ENCODE measurements around the gene LZIC.

Gene LZIC

DNA sequence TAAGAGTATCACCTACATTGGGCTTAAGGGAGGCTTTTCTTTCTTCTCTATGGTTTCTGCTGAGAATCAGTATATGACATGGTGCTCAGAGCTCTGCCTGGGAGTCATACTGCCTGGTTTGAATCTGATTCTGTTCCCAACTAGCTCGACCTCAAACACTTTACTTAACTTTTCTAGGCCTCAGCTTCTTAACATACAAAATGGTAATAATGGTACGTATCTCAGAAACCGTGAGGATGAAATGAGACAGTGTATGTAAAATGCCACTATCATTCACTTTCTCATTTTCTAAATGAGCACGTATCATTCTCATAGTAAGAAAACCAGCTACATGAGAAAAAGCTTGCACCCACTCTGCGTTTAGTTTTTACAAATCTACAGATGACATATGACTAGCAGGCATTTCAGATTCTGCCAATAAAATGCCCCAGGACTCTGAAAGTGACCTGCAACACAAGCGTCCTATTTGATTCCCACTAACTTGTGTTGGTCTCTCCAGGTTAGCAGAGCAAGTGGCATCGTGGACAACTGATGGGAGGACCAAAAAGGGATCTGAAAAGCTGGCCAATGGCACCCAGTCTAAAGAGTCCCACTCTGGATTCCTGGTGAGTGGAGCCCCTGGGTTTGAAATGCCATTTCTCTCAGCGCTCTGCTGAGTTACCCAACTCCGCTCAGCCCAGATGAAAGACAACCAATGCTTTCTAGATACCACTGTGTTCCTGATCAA, 39.2 kb downstream of the LZIC start:
- Histone ChIP-seq H2AFZ (ENCODE audit: low read length) (no peak overlapping the region), H3K4me1 (ENCODE audit: insufficient read depth, low read length, poor library complexity, severe bottlenecking) (peaks cover 20% of the 10 kb centered on the region), H4K20me1 (ENCODE audit: insufficient read depth, low read length, poor library complexity, severe bottlenecking) (peaks cover 5% of the 10 kb centered on the region), H3K79me2 (ENCODE audit: insufficient read depth, low read length) (peaks cover 17% of the 10 kb centered on the region), H3K4me2 (ENCODE audit: low read depth, low read length, poor library complexity, severe bottlenecking) (no peak overlapping the region), H3K4me3 (ENCODE audit: low read length, poor library complexity, severe bottlenecking) (no peak overlapping the region), H3K9ac (ENCODE audit: low read depth, low read length, poor library complexity, severe bottlenecking) (no peak overlapping the region), H3K36me3 (ENCODE audit: insufficient read depth, low read length) (no peaks in the 10 kb centered on the region), H3K9me2 (replicated peaks; ENCODE audit: low read depth, low read length) (no peaks in the 10 kb centered on the region), H3K9me3 (ENCODE audit: insufficient read depth, low read depth, low read length) (no peaks in the 10 kb centered on the region), H3F3A (ENCODE audit: low read depth) (no peaks in the 10 kb centered on the region), H3K27me3 (ENCODE audit: insufficient read depth, low read length, poor library complexity, severe bottlenecking) (no peaks in the 10 kb centered on the region)
- TF ChIP-seq, protein P1, sequence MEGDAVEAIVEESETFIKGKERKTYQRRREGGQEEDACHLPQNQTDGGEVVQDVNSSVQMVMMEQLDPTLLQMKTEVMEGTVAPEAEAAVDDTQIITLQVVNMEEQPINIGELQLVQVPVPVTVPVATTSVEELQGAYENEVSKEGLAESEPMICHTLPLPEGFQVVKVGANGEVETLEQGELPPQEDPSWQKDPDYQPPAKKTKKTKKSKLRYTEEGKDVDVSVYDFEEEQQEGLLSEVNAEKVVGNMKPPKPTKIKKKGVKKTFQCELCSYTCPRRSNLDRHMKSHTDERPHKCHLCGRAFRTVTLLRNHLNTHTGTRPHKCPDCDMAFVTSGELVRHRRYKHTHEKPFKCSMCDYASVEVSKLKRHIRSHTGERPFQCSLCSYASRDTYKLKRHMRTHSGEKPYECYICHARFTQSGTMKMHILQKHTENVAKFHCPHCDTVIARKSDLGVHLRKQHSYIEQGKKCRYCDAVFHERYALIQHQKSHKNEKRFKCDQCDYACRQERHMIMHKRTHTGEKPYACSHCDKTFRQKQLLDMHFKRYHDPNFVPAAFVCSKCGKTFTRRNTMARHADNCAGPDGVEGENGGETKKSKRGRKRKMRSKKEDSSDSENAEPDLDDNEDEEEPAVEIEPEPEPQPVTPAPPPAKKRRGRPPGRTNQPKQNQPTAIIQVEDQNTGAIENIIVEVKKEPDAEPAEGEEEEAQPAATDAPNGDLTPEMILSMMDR (conservative IDR thresholded peaks at IDR 0.05; ENCODE audit: low read length) = no peak
- no peak for TF ChIP-seq EZH2phosphoT487 (IDR thresholded peaks at IDR 0.05; ENCODE audit: borderline replicate concordance)

DNA sequence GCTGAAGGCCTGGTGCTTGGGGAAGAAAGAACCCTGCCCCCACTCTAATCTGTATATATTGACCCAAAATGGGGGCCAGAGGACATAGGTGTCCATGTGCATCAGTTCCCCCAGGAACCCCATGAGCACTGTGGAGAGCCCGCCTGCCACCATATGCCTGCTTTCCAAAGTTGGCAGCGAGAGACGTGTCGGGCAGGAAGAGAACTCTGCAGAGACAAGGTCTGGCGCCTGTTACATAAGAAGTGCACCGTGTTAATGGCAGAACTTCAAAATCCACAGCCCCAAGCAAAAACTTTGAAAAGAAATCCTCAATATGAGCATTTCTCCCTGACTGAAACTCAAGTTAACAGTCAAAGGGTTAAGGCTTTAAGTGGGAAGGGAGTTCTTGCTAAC, 41.1 kb downstream of the LZIC start:
- H3K36me3 ChIP-seq (ENCODE audit: insufficient read depth, low read length) = no peaks in the 10 kb centered on the region
- H3K9me2 ChIP-seq (replicated peaks; ENCODE audit: low read depth, low read length) = no peaks in the 10 kb centered on the region
- H3K4me2 ChIP-seq (ENCODE audit: low read depth, low read length, poor library complexity, severe bottlenecking) = no peak overlapping the region
- no peak overlapping the region for H2AFZ ChIP-seq (ENCODE audit: low read length)
- no peak overlapping the region for H3K4me3 ChIP-seq (ENCODE audit: low read length, poor library complexity, severe bottlenecking)
- peaks cover 3% of the 10 kb centered on the region; the same call in 1 of the 2 replicates for H3K79me2 ChIP-seq (ENCODE audit: insufficient read depth, low read length)
- H4K20me1 ChIP-seq (ENCODE audit: insufficient read depth, low read length, poor library complexity, severe bottlenecking) = no peaks in the 10 kb centered on the region
- H3F3A ChIP-seq (ENCODE audit: low read depth) = no peaks in the 10 kb centered on the region
- no peaks in the 10 kb centered on the region for H3K9me3 ChIP-seq (ENCODE audit: insufficient read depth, low read depth, low read length)
- peaks cover 5% of the 10 kb centered on the region for H3K4me1 ChIP-seq (ENCODE audit: insufficient read depth, low read length, poor library complexity, severe bottlenecking)
- no peaks in the 10 kb centered on the region for H3K27me3 ChIP-seq (ENCODE audit: insufficient read depth, low read length, poor library complexity, severe bottlenecking)
- H3K9ac ChIP-seq (ENCODE audit: low read depth, low read length, poor library complexity, severe bottlenecking) = no peak overlapping the region
- TF ChIP-seq, protein P1 (conservative IDR thresholded peaks at IDR 0.05; ENCODE audit: low read length) = no peak
- no peak for TF ChIP-seq EZH2phosphoT487 (IDR thresholded peaks at IDR 0.05; ENCODE audit: borderline replicate concordance)

DNA sequence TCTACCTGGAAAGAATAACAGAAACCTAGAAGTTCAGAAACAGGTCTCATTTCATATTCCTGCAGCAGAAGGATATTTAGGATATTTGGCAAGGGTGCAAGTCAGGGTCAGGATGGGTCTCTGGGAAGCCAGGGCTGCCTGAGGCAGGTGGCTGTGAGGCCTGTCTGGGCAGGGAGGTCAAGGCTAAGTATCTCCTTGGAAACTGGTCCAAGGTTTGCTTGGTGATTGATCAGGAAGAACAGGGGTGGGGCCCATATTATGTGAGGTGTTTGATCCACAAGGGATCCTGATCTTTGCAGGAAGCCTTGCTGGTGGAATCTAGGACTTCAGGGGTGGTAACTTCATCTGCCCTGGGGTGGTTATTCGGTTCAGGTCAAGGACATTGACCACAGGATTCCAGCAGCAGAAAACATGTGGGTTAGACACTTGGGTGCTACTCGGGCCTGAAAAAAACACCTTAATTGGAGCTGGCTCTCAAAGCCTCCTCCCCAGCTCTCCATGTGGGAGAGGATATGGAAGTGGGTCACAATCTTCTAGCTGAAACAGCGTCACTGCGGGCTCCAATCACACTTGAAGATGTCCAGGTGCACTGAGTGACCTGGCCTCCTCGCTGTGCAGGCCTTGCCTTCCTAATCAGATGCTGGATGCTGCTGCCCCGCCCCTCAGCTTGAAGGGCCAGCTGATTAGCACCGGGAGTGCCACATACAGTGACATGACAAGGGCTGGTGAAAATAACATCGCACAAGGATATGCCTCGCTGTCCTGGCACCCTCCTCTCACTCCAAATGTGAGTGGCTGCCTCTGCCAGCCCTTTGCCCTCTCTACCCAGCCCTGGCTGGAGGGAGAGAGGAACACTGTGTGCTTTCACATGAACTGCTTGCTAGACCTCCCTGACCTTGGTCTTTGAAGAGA, 41.8 kb downstream of the LZIC start:
- Histone ChIP-seq H2AFZ (ENCODE audit: low read length) (no peak overlapping the region), H3K4me2 (ENCODE audit: low read depth, low read length, poor library complexity, severe bottlenecking) (no peak overlapping the region), H3K9me2 (replicated peaks; ENCODE audit: low read depth, low read length) (no peaks in the 10 kb centered on the region), H3K36me3 (ENCODE audit: insufficient read depth, low read length) (no peaks in the 10 kb centered on the region), H3K79me2 (ENCODE audit: insufficient read depth, low read length) (peaks cover 3% of the 10 kb centered on the region; the same call in 1 of the 2 replicates), H3K4me3 (ENCODE audit: low read length, poor library complexity, severe bottlenecking) (no peak overlapping the region), H3K4me1 (ENCODE audit: insufficient read depth, low read length, poor library complexity, severe bottlenecking) (no peaks in the 10 kb centered on the region), H3F3A (ENCODE audit: low read depth) (no peaks in the 10 kb centered on the region), H4K20me1 (ENCODE audit: insufficient read depth, low read length, poor library complexity, severe bottlenecking) (no peaks in the 10 kb centered on the region), H3K9ac (ENCODE audit: low read depth, low read length, poor library complexity, severe bottlenecking) (no peak overlapping the region), H3K27me3 (ENCODE audit: insufficient read depth, low read length, poor library complexity, severe bottlenecking) (no peaks in the 10 kb centered on the region), H3K9me3 (ENCODE audit: insufficient read depth, low read depth, low read length) (no peaks in the 10 kb centered on the region)
- TF ChIP-seq EZH2phosphoT487 (IDR thresholded peaks at IDR 0.05; ENCODE audit: borderline replicate concordance) = no peak
- TF ChIP-seq, protein P1 (conservative IDR thresholded peaks at IDR 0.05; ENCODE audit: low read length) = no peak
